MM.1S (cell line): ENCODE results near the gene ALDH5A1.

Source experiments
- DNase-seq: peaks from one replicate; pipeline ENCODE4 v3.0.0-alpha.2; 2015
- H2AFZ ChIP-seq: fragments of 300-600 bp; sonication (generic); 2 replicates; pipeline ENCODE4 v1.6.0; 2016; ENCODE audit warnings: antibody characterized with exemption, low read length
- H3F3A ChIP-seq: fragments of 300-600 bp; sonication (generic); 2 replicates; pipeline ENCODE4 v1.6.1; 2016; ENCODE audit warnings: mild to moderate bottlenecking, antibody characterized with exemption, low read length, moderate library complexity, mixed read lengths; ENCODE audit not compliant: insufficient read depth
- H3K27ac ChIP-seq: fragments of 300-600 bp; sonication (generic); 2 replicates; pipeline ENCODE4 v1.5.1; 2016; ENCODE audit warnings: mild to moderate bottlenecking, low read length
- H3K27me3 ChIP-seq: fragments of 300-600 bp; sonication (generic); replicated peaks from 2 replicates; pipeline ENCODE4 v1.6.0; 2016; ENCODE audit warnings: low read length; ENCODE audit not compliant: insufficient read depth
- H3K36me3 ChIP-seq: fragments of 300-600 bp; sonication (generic); replicated peaks from 2 replicates; pipeline ENCODE4 v1.6.1; 2016; ENCODE audit warnings: mild to moderate bottlenecking, low read length, mixed read lengths; ENCODE audit not compliant: insufficient read depth
- H3K4me1 ChIP-seq: fragments of 300-600 bp; sonication (generic); 2 replicates; pipeline ENCODE4 v1.6.1; 2016; ENCODE audit warnings: low read length, mixed read lengths
- H3K4me2 ChIP-seq: fragments of 300-600 bp; sonication (generic); 2 replicates; pipeline ENCODE4 v1.6.0; 2016; ENCODE audit warnings: low read depth, low read length
- H3K4me3 ChIP-seq: fragments of 300-600 bp; sonication (generic); 2 replicates; pipeline ENCODE4 v1.5.1; 2016; ENCODE audit warnings: low read length, mixed read lengths
- H3K79me2 ChIP-seq: fragments of 300-600 bp; sonication (generic); 2 replicates; pipeline ENCODE4 v1.6.1; 2016; ENCODE audit warnings: mixed run types, low read length, mixed read lengths
- H3K9ac ChIP-seq: fragments of 300-600 bp; sonication (generic); 2 replicates; pipeline ENCODE4 v1.6.1; 2016; ENCODE audit warnings: low read length, mixed read lengths
- H3K9me2 ChIP-seq: fragments of 300-600 bp; sonication (generic); replicated peaks from 2 replicates; pipeline ENCODE4 v1.6.1; 2016; ENCODE audit warnings: mild to moderate bottlenecking, low read length, mixed read lengths; ENCODE audit not compliant: insufficient read depth
- H3K9me3 ChIP-seq: fragments of 300-600 bp; sonication (generic); replicated peaks from 2 replicates; pipeline ENCODE4 v1.6.1; 2016; ENCODE audit warnings: mild to moderate bottlenecking, low read length, mixed read lengths; ENCODE audit not compliant: insufficient read depth
- H4K20me1 ChIP-seq: fragments of 300-600 bp; sonication (generic); 2 replicates; pipeline ENCODE4 v1.6.1; 2016; ENCODE audit warnings: mild to moderate bottlenecking, low read length, moderate library complexity, mixed read lengths; ENCODE audit not compliant: insufficient read depth
- CTCF ChIP-seq: fragments of 300-600 bp; sonication (generic); IDR thresholded peaks from 2 replicates; pipeline ENCODE4 v1.5.1; 2016; ENCODE audit warnings: antibody characterized with exemption, low read length, mixed read lengths
- EZH2 ChIP-seq: fragments of 300-600 bp; sonication (generic); optimal IDR thresholded peaks from 2 replicates; pipeline ENCODE3; 2017; ENCODE audit warnings: low read depth, mild to moderate bottlenecking, antibody characterized with exemption, low read length, mixed read lengths
- EZH2phosphoT487 ChIP-seq: fragments of 300-600 bp; sonication (generic); IDR thresholded peaks from 2 replicates; pipeline ENCODE4 v1.6.1; 2018; ENCODE audit warnings: antibody characterized with exemption, low read length

ALDH5A1 gene

GRCh38 chr6:24494821-24495795, at the start of gene ALDH5A1:
ALDH5A1 (plus strand) TSS chr6:24494969; CDS start chr6:24494997, 28 bp downstream.
- Histone ChIP-seq H3K36me3 (no peaks in the 10 kb centered on the region; the same call in 1 of the 2 replicates), H4K20me1 (no peaks in the 10 kb centered on the region), H3K9me2 (no peaks in the 10 kb centered on the region), H3K79me2 (no peaks in the 10 kb centered on the region), H3K27ac (peak within 1 kb of the TSS; percentile 69; the same call in 1 of the 2 replicates), H3K4me3 (peak within 1 kb of the TSS; percentile 81), H3K4me2 (peak within 1 kb of the TSS; percentile 97), H3K9me3 (no peaks in the 10 kb centered on the region), H3F3A (peaks cover 6% of the 10 kb centered on the region; the same call in 1 of the 2 replicates), H3K4me1 (0 out of 2 replicates have a peak, but pooled peaks cover 5% of the 10 kb centered on the region), H2AFZ (peak within 1 kb of the TSS; percentile 91), H3K9ac (peak within 1 kb of the TSS; percentile 68), H3K27me3 (no peaks in the 10 kb centered on the region)
- no peak for TF ChIP-seq EZH2
- TF ChIP-seq CTCF = peak; percentile 8; the same call in 1 of the 2 replicates
- DNase-seq = peak; percentile 78

- Histone ChIP-seq H3F3A (no peaks in the 10 kb centered on the region), H3K4me2 (no peak overlapping the region), H3K9ac (no peak overlapping the region), H3K4me3 (no peak overlapping the region), H2AFZ (no peak overlapping the region), H4K20me1 (no peaks in the 10 kb centered on the region), H3K9me2 (no peaks in the 10 kb centered on the region), H3K79me2 (no peaks in the 10 kb centered on the region), H3K27me3 (no peaks in the 10 kb centered on the region), H3K27ac (no peak overlapping the region), H3K4me1 (no peaks in the 10 kb centered on the region), H3K36me3 (no peaks in the 10 kb centered on the region), H3K9me3 (no peaks in the 10 kb centered on the region)
- no peak for TF ChIP-seq EZH2
- no peak for TF ChIP-seq EZH2phosphoT487
- TF ChIP-seq CTCF = no peak
- no peak for DNase-seq
These were observed 49.1 kb upstream of the ALDH5A1 start for GRCh38 chr6:24445704-24446103.

GRCh38 chr6:24446670-24447069, 48.1 kb upstream of the ALDH5A1 start:
- no peaks in the 10 kb centered on the region for H3K79me2 ChIP-seq
- TF ChIP-seq EZH2phosphoT487 (no peak), EZH2 (no peak)
- H3K4me3 ChIP-seq = no peak overlapping the region
- DNase-seq = no peak
- H2AFZ ChIP-seq = no peak overlapping the region
- no peaks in the 10 kb centered on the region for H3K9me2 ChIP-seq
- H3K4me2 ChIP-seq = no peak overlapping the region
- no peaks in the 10 kb centered on the region for H4K20me1 ChIP-seq
- no peak overlapping the region for H3K27ac ChIP-seq
- H3K4me1 ChIP-seq = no peaks in the 10 kb centered on the region
- no peaks in the 10 kb centered on the region for H3K9me3 ChIP-seq
- H3K36me3 ChIP-seq = no peaks in the 10 kb centered on the region
- no peaks in the 10 kb centered on the region for H3K27me3 ChIP-seq
- H3K9ac ChIP-seq = no peak overlapping the region
- no peaks in the 10 kb centered on the region for H3F3A ChIP-seq
